Caco-2 (cell line): ENCODE data around the gene IPO13. TPM values are rescaled to one million over a fixed set of nuclear protein-coding genes. Genes with fewer than 3 reads are reported as not detected.
A peak's percentile ranks its signal among the peaks of the same experiment; 100 is the strongest.

Source experiments
- BruUV-seq: library from RNA; stranded (reverse); fragments of 400-500 nt; replicated peaks from 2 replicates; lab custom pipeline; 2021; lab: Mats Ljungman, UMichigan
- CTCF ChIA-PET: fragments of 300-600 bp; sonication (Branson Sonifier 250); formaldehyde crosslinking; loops from one replicate; lab custom pipeline; 2022; ENCODE audit warnings: antibody characterized with exemption; lab: Charles Lee
- POLR2A ChIA-PET: fragments of 300-600 bp; sonication (Branson Sonifier 250); formaldehyde crosslinking; loops from one replicate; lab custom pipeline; 2022; ENCODE audit warnings: antibody characterized with exemption; lab: Charles Lee
- DNase-seq, 2 experiments: peaks; one replicate each; pipeline versions ENCODE4 v3.0.0 to v3.0.0-alpha.2; 2020 to 2022
- H3K27me3 ChIP-seq: replicated peaks from 2 replicates; pipeline ENCODE4 v1.6.0; 2011; ENCODE audit warnings: low read length; ENCODE audit not compliant: control insufficient read depth, insufficient read depth
- H3K36me3 ChIP-seq: 2 replicates; pipeline ENCODE4 v1.5.1; 2011; ENCODE audit warnings: low read length; ENCODE audit not compliant: control insufficient read depth, insufficient read depth
- H3K4me1 ChIP-seq: fragments of 250-450 bp; sonication (Bioruptor Pico); 2 replicates; pipeline ENCODE4 v1.5.1; 2020; ENCODE audit warnings: mild to moderate bottlenecking
- H3K4me3 ChIP-seq: 2 replicates; pipeline ENCODE4 v1.5.1; 2011; ENCODE audit warnings: low read depth, mild to moderate bottlenecking, control low read depth, low read length
- H3K9me3 ChIP-seq: fragments of 250-450 bp; sonication (Bioruptor Pico); 2 replicates; pipeline ENCODE4 v1.5.1; 2020; ENCODE audit warnings: mild to moderate bottlenecking, moderate library complexity
- H3K27ac Mint-ChIP-seq: one replicate; pipeline ENCODE4 v1.8.0; 2022; ENCODE audit warnings: mixed read lengths; ENCODE audit not compliant: unreplicated experiment
- H3K27me3 Mint-ChIP-seq: one replicate; pipeline ENCODE4 v1.8.0; 2022; ENCODE audit warnings: mixed read lengths; ENCODE audit not compliant: insufficient read depth, unreplicated experiment
- H3K36me3 Mint-ChIP-seq: one replicate; pipeline ENCODE4 v1.8.0; 2022; ENCODE audit warnings: mild to moderate bottlenecking, mixed read lengths; ENCODE audit not compliant: insufficient read depth, unreplicated experiment
- H3K4me1 Mint-ChIP-seq: one replicate; pipeline ENCODE4 v1.8.0; 2022; ENCODE audit warnings: low read depth, mixed read lengths; ENCODE audit not compliant: unreplicated experiment
- H3K4me3 Mint-ChIP-seq: one replicate; pipeline ENCODE4 v1.8.0; 2022; ENCODE audit warnings: mild to moderate bottlenecking, moderate library complexity, mixed read lengths; ENCODE audit not compliant: unreplicated experiment
- H3K9me3 Mint-ChIP-seq: one replicate; pipeline ENCODE4 v1.8.0; 2022; ENCODE audit warnings: mixed read lengths; ENCODE audit not compliant: unreplicated experiment
- intact Hi-C: fragments of 100-400 bp; cut with micrococcal nuclease; formaldehyde crosslinking; loops from one replicate; pipeline ENCODE4 v1.10.0; 2022; ENCODE audit not compliant: unreplicated experiment
- total RNA-seq: library from RNA; stranded (reverse); gene quantifications from 2 replicates; pipeline ENCODE4 v1.2.3, GENCODE V29; 2022
- TF ChIP-seq, protein P1 (sequence below), 2 experiments: fragments of 200-600 bp in 1 of 2; IDR thresholded peaks; 1 replicate in 1 of 2; 2 replicates in 1 of 2; pipeline versions ENCODE4 v1.5.1 to v1.8.0; 2011 to 2022; ENCODE audit warnings: antibody characterized with exemption in 1 of 2, control low read depth in 1 of 2, inconsistent platforms in 1 of 2, low read depth in 1 of 2, low read length in 1 of 2, mild to moderate bottlenecking in 1 of 2, moderate library complexity in 1 of 2; ENCODE audit not compliant: insufficient read depth in 1 of 2, severe bottlenecking in 1 of 2, unreplicated experiment in 1 of 2

The IPO13 gene
- total RNA-seq, 1 experiment from 2014 or later, result 14.1 TPM

DNA sequence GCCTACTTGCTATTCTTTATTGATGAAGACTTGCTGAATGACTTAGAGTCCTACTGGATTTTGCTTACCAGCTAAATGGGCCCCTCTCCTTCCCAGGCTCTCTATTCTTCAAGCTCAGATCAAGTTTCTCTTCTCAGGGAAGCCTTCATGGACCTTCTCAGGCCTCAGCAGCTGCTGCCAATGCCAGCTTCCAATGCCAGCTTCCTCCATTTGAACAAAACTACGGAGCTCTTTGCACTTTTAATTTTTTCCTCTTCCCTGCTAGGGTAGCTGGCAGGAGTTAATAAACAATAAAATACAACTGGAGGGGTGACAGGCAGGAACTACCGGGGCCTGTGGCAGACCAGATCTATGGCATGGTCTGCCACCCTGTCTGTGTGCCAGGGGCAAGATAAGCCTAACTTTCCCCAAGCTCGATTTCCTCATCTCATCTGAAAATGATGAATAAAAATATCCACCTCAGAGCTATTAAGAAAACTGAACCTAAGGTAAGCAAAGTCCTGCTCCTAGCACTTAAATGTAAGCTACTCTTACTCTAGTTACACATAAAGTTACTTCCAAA is 995 bp upstream of the IPO13 start:
- Mint-ChIP-seq H3K9me3 (no peaks in the 10 kb centered on the region), H3K27me3 (no peaks in the 10 kb centered on the region), H3K27ac (peak overlapping the region; percentile 58), H3K4me3 (peak overlapping the region; percentile 80), H3K4me1 (no peaks in the 10 kb centered on the region), H3K36me3 (peaks cover 6% of the 10 kb centered on the region)
- no peaks in the 10 kb centered on the region for H3K4me1 ChIP-seq
- ChIA-PET POLR2A (no interaction called here), CTCF (interaction anchor here (0.5 to 2.4 kb wide), 5 partner anchors 11 to 182 kb away, joined by 3 to 12 read pairs (median 5); partner anchors contain the start of genes DPH2 and SLC6A9)
- no peak for DNase-seq
- H3K4me3 ChIP-seq, result peak overlapping the region; percentile 90
- H3K36me3 ChIP-seq, result no peaks in the 10 kb centered on the region
- TF ChIP-seq, protein P1, sequence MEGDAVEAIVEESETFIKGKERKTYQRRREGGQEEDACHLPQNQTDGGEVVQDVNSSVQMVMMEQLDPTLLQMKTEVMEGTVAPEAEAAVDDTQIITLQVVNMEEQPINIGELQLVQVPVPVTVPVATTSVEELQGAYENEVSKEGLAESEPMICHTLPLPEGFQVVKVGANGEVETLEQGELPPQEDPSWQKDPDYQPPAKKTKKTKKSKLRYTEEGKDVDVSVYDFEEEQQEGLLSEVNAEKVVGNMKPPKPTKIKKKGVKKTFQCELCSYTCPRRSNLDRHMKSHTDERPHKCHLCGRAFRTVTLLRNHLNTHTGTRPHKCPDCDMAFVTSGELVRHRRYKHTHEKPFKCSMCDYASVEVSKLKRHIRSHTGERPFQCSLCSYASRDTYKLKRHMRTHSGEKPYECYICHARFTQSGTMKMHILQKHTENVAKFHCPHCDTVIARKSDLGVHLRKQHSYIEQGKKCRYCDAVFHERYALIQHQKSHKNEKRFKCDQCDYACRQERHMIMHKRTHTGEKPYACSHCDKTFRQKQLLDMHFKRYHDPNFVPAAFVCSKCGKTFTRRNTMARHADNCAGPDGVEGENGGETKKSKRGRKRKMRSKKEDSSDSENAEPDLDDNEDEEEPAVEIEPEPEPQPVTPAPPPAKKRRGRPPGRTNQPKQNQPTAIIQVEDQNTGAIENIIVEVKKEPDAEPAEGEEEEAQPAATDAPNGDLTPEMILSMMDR (IDR thresholded peaks at IDR 0.05; ENCODE audit: insufficient read depth in 1 of 2, low read depth in 1 of 2, low read length in 1 of 2, severe bottlenecking in 1 of 2, unreplicated experiment in 1 of 2), result no peak
- H3K9me3 ChIP-seq, result no peaks in the 10 kb centered on the region
- intact Hi-C loops, result loop anchor here (1.0 kb wide), 1 partner anchor 24 kb away; no protein-coding TSS in a partner anchor
- no peaks in the 10 kb centered on the region for H3K27me3 ChIP-seq
- BruUV-seq, result TSS peak; percentile 77

DNA sequence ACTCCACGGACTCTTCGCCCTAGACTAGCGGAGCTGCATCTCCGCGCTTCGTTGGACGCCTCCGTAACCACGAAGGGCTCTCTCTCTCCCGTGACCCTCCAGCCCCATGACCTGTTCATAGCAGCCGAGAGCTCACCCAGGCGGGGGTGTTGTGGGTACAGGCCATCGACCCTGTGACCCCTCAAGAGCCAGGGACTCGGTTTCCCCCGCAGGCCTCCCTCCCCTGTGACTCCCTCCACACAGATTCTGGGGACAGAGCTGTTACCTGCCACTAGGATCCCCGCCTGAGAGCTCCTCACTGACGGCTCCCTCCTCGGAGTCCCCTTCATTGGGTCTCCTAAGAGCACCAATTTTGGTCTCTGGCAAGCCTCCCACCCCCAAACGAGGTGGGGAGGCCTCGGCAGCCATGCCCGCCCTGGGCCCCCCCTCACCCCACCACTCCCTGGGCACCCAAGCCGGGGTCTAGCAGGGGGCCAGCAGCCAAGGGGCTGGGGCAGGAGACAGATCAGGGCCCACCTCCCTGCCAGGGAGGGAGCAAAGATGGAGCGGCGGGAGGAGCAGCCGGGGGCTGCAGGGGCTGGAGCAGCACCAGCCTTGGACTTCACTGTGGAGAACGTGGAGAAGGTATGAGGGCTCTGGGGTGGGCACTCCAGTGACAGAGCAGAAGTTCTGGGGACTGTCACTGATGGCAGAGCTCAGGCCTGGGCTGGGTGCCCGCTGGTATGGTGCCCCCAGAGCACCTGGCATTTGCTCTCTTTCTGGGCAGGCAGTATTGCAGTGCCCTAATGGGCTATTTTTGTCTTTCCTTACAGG is 517 bp downstream of the IPO13 start:
- no peaks in the 10 kb centered on the region for H3K36me3 ChIP-seq
- H3K9me3 Mint-ChIP-seq, result no peaks in the 10 kb centered on the region
- peak overlapping the region; percentile 80 for H3K4me3 Mint-ChIP-seq
- no peaks in the 10 kb centered on the region for H3K4me1 ChIP-seq
- CTCF ChIA-PET, result interaction anchor here (0.6 to 2.4 kb wide), 5 partner anchors 12 to 184 kb away, joined by 3 to 12 read pairs (median 3); no protein-coding TSS in a partner anchor
- intact Hi-C loops, result no loop called here
- peak overlapping the region; percentile 58 for H3K27ac Mint-ChIP-seq
- POLR2A ChIA-PET, result interaction anchor here (1.1 kb wide), 1 partner anchor 23 kb away, joined by 4 read pairs; the partner anchor contains the start of gene DPH2
- H3K27me3 ChIP-seq, result no peaks in the 10 kb centered on the region
- TF ChIP-seq, protein P1 (IDR thresholded peaks at IDR 0.05; ENCODE audit: insufficient read depth in 1 of 2, low read depth in 1 of 2, low read length in 1 of 2, severe bottlenecking in 1 of 2, unreplicated experiment in 1 of 2), result no peak
- BruUV-seq, result TSS peak; percentile 42
- H3K4me3 ChIP-seq, result peak overlapping the region; percentile 90
- peaks cover 6% of the 10 kb centered on the region for H3K36me3 Mint-ChIP-seq
- H3K27me3 Mint-ChIP-seq, result no peaks in the 10 kb centered on the region
- no peaks in the 10 kb centered on the region for H3K4me1 Mint-ChIP-seq
- no peak for DNase-seq
- no peaks in the 10 kb centered on the region for H3K9me3 ChIP-seq

GRCh38 chr1:43947874-43948437 is 1.2 kb downstream of the IPO13 start:
- CTCF ChIA-PET, result interaction anchor here (1.2 kb wide), 1 partner anchor 44 kb away, joined by 3 read pairs; no protein-coding TSS in a partner anchor
- Histone ChIP-seq H3K27me3 (no peaks in the 10 kb centered on the region), H3K4me3 (peak overlapping the region; percentile 90), H3K36me3 (no peaks in the 10 kb centered on the region), H3K4me1 (no peaks in the 10 kb centered on the region), H3K9me3 (no peaks in the 10 kb centered on the region)
- Mint-ChIP-seq H3K9me3 (no peaks in the 10 kb centered on the region), H3K27ac (no peak overlapping the region), H3K36me3 (peaks cover 6% of the 10 kb centered on the region), H3K4me1 (no peaks in the 10 kb centered on the region), H3K4me3 (peak overlapping the region; percentile 80), H3K27me3 (no peaks in the 10 kb centered on the region)
- TF ChIP-seq, protein P1 (IDR thresholded peaks at IDR 0.05; ENCODE audit: insufficient read depth in 1 of 2, low read depth in 1 of 2, low read length in 1 of 2, severe bottlenecking in 1 of 2, unreplicated experiment in 1 of 2), result no peak
- intact Hi-C loops, result no loop called here
- POLR2A ChIA-PET, result interaction anchor here (1.1 kb wide), 1 partner anchor 22 kb away, joined by 4 read pairs; the partner anchor contains the start of gene DPH2
- BruUV-seq, result no TSS peak
- DNase-seq, result no peak
